Endothelial cell (in vitro differentiated cells): ENCODE data around the gene PDZD4. TPM values are rescaled to one million over a fixed set of nuclear protein-coding genes. Genes with fewer than 3 reads are reported as not detected.

Source experiments
- total RNA-seq: library from RNA; stranded (reverse); fragmentation: NEBNext Ultra II Directional; extraction: Animal tissue kit (Norgen Biotek cat#: 25700); gene quantifications from one replicate; pipeline ENCODE4 v1.2.1, GENCODE V29; 2021; ENCODE audit not compliant: unreplicated experiment

Gene PDZD4
- total RNA-seq, 1 donor from 2014 or later = 2.6 TPM

Other genes with a start within 250 kb of the PDZD4 start
- gene CCNQ, start 231.4 kb downstream of the PDZD4 start, total RNA-seq = 15.3 TPM
- not detected for gene DUSP9, start 183.3 kb downstream of the PDZD4 start, total RNA-seq
- 0.41 TPM for gene PNCK, start 156.7 kb downstream of the PDZD4 start, total RNA-seq
- gene SLC6A8, start 142.6 kb downstream of the PDZD4 start, total RNA-seq = 7.9 TPM
- gene BCAP31, start 106.2 kb downstream of the PDZD4 start, total RNA-seq = 282 TPM
- gene ABCD1, start 105.7 kb downstream of the PDZD4 start, total RNA-seq = 19.5 TPM
- gene PLXNB3, start 66.3 kb downstream of the PDZD4 start, total RNA-seq = 11.2 TPM
- gene SRPK3, start 49.5 kb downstream of the PDZD4 start, total RNA-seq = 0.18 TPM
- gene IDH3G, start 36.2 kb downstream of the PDZD4 start, total RNA-seq = 43.3 TPM
- gene SSR4, start 35.9 kb downstream of the PDZD4 start, total RNA-seq = 243 TPM
- 0.31 TPM for gene L1CAM, start 55.6 kb upstream of the PDZD4 start, total RNA-seq
- 0.77 TPM for gene AVPR2, start 74.1 kb upstream of the PDZD4 start, total RNA-seq
- gene ARHGAP4, start 95.7 kb upstream of the PDZD4 start, total RNA-seq = 72.2 TPM
- gene NAA10, start 104.5 kb upstream of the PDZD4 start, total RNA-seq = 85.5 TPM
- gene RENBP, start 114.1 kb upstream of the PDZD4 start, total RNA-seq = 19.3 TPM
- gene HCFC1, start 141.3 kb upstream of the PDZD4 start, total RNA-seq = 74.6 TPM
- 12.0 TPM for gene TMEM187, start 142.2 kb upstream of the PDZD4 start, total RNA-seq
- 89.9 TPM for gene IRAK1, start 189.4 kb upstream of the PDZD4 start, total RNA-seq